Caco-2 (cell line): ENCODE results near the gene NUFIP2. TPM values are rescaled to one million over a fixed set of nuclear protein-coding genes. Genes with fewer than 3 reads are reported as not detected.

ENCODE experiments used
- BruUV-seq: library from RNA; stranded (reverse); fragments of 400-500 nt; replicated peaks from 2 replicates; lab custom pipeline; 2021; lab: Mats Ljungman, UMichigan
- CTCF ChIA-PET: fragments of 300-600 bp; sonication (Branson Sonifier 250); formaldehyde crosslinking; loops from one replicate; lab custom pipeline; 2022; ENCODE audit warnings: antibody characterized with exemption; lab: Charles Lee
- POLR2A ChIA-PET: fragments of 300-600 bp; sonication (Branson Sonifier 250); formaldehyde crosslinking; loops from one replicate; lab custom pipeline; 2022; ENCODE audit warnings: antibody characterized with exemption; lab: Charles Lee
- DNase-seq, 2 experiments: peaks; one replicate each; pipeline versions ENCODE4 v3.0.0 to v3.0.0-alpha.2; 2020 to 2022
- H3K27me3 ChIP-seq: replicated peaks from 2 replicates; pipeline ENCODE4 v1.6.0; 2011; ENCODE audit warnings: low read length; ENCODE audit not compliant: control insufficient read depth, insufficient read depth
- H3K36me3 ChIP-seq: 2 replicates; pipeline ENCODE4 v1.5.1; 2011; ENCODE audit warnings: low read length; ENCODE audit not compliant: control insufficient read depth, insufficient read depth
- H3K4me1 ChIP-seq: fragments of 250-450 bp; sonication (Bioruptor Pico); 2 replicates; pipeline ENCODE4 v1.5.1; 2020; ENCODE audit warnings: mild to moderate bottlenecking
- H3K4me3 ChIP-seq: 2 replicates; pipeline ENCODE4 v1.5.1; 2011; ENCODE audit warnings: low read depth, mild to moderate bottlenecking, control low read depth, low read length
- H3K9me3 ChIP-seq: fragments of 250-450 bp; sonication (Bioruptor Pico); 2 replicates; pipeline ENCODE4 v1.5.1; 2020; ENCODE audit warnings: mild to moderate bottlenecking, moderate library complexity
- H3K27ac Mint-ChIP-seq: one replicate; pipeline ENCODE4 v1.8.0; 2022; ENCODE audit warnings: mixed read lengths; ENCODE audit not compliant: unreplicated experiment
- H3K27me3 Mint-ChIP-seq: one replicate; pipeline ENCODE4 v1.8.0; 2022; ENCODE audit warnings: mixed read lengths; ENCODE audit not compliant: insufficient read depth, unreplicated experiment
- H3K36me3 Mint-ChIP-seq: one replicate; pipeline ENCODE4 v1.8.0; 2022; ENCODE audit warnings: mild to moderate bottlenecking, mixed read lengths; ENCODE audit not compliant: insufficient read depth, unreplicated experiment
- H3K4me1 Mint-ChIP-seq: one replicate; pipeline ENCODE4 v1.8.0; 2022; ENCODE audit warnings: low read depth, mixed read lengths; ENCODE audit not compliant: unreplicated experiment
- H3K4me3 Mint-ChIP-seq: one replicate; pipeline ENCODE4 v1.8.0; 2022; ENCODE audit warnings: mild to moderate bottlenecking, moderate library complexity, mixed read lengths; ENCODE audit not compliant: unreplicated experiment
- H3K9me3 Mint-ChIP-seq: one replicate; pipeline ENCODE4 v1.8.0; 2022; ENCODE audit warnings: mixed read lengths; ENCODE audit not compliant: unreplicated experiment
- CTCF ChIP-seq, 2 experiments: fragments of 200-600 bp in 1 of 2; IDR thresholded peaks; 1 replicate in 1 of 2; 2 replicates in 1 of 2; pipeline versions ENCODE4 v1.5.1 to v1.8.0; 2011 to 2022; ENCODE audit warnings: antibody characterized with exemption in 1 of 2, control low read depth in 1 of 2, inconsistent platforms in 1 of 2, low read depth in 1 of 2, low read length in 1 of 2, mild to moderate bottlenecking in 1 of 2, moderate library complexity in 1 of 2; ENCODE audit not compliant: insufficient read depth in 1 of 2, severe bottlenecking in 1 of 2, unreplicated experiment in 1 of 2
- intact Hi-C: fragments of 100-400 bp; cut with micrococcal nuclease; formaldehyde crosslinking; loops from one replicate; pipeline ENCODE4 v1.10.0; 2022; ENCODE audit not compliant: unreplicated experiment
- total RNA-seq: library from RNA; stranded (reverse); gene quantifications from 2 replicates; pipeline ENCODE4 v1.2.3, GENCODE V29; 2022

The NUFIP2 gene
- total RNA-seq, 1 experiment from 2014 or later = 114 TPM

- peaks cover 4% of the 10 kb centered on the region for H3K36me3 Mint-ChIP-seq
- Histone ChIP-seq H3K4me3 (no peak overlapping the region), H3K4me1 (no peaks in the 10 kb centered on the region), H3K27me3 (no peaks in the 10 kb centered on the region), H3K36me3 (no peaks in the 10 kb centered on the region), H3K9me3 (no peaks in the 10 kb centered on the region)
- ChIA-PET POLR2A (no interaction called here), CTCF (no interaction called here)
- no TSS peak for BruUV-seq
- TF ChIP-seq CTCF (IDR thresholded peaks at IDR 0.05; ENCODE audit: insufficient read depth in 1 of 2, low read depth in 1 of 2, low read length in 1 of 2, severe bottlenecking in 1 of 2, unreplicated experiment in 1 of 2) = no peak
- DNase-seq = no peak
- intact Hi-C loops = loop anchor here (10.0 kb wide), 1 partner anchor 262 kb away; no protein-coding TSS in a partner anchor
- no peaks in the 10 kb centered on the region for H3K27me3 Mint-ChIP-seq
- no peak overlapping the region for H3K4me3 Mint-ChIP-seq
- H3K4me1 Mint-ChIP-seq = no peaks in the 10 kb centered on the region
- H3K27ac Mint-ChIP-seq = no peak overlapping the region
- no peaks in the 10 kb centered on the region for H3K9me3 Mint-ChIP-seq
Measured at GRCh38 chr17:29247219-29247618, 46.7 kb downstream of the NUFIP2 start.

GRCh38 chr17:29246628-29247027 is 47.3 kb downstream of the NUFIP2 start, which contains the start of gene CRYBA1:
Gene CRYBA1 (plus strand): TSS chr17:29246859. CDS start chr17:29246864, 5 bp downstream.
- ChIA-PET CTCF (no interaction called here), POLR2A (no interaction called here)
- Histone ChIP-seq H3K36me3 (no peaks in the 10 kb centered on the region), H3K4me3 (no peak within 1 kb of the TSS), H3K9me3 (no peaks in the 10 kb centered on the region), H3K27me3 (no peaks in the 10 kb centered on the region), H3K4me1 (no peaks in the 10 kb centered on the region)
- H3K36me3 Mint-ChIP-seq = peaks cover 4% of the 10 kb centered on the region
- H3K9me3 Mint-ChIP-seq = no peaks in the 10 kb centered on the region
- no peak for TF ChIP-seq CTCF (IDR thresholded peaks at IDR 0.05; ENCODE audit: insufficient read depth in 1 of 2, low read depth in 1 of 2, low read length in 1 of 2, severe bottlenecking in 1 of 2, unreplicated experiment in 1 of 2)
- no peak for DNase-seq
- no TSS peak for BruUV-seq
- intact Hi-C loops = loop anchor here (10.0 kb wide), 1 partner anchor 262 kb away; no protein-coding TSS in a partner anchor
- H3K27ac Mint-ChIP-seq = no peak within 1 kb of the TSS
- no peak within 1 kb of the TSS for H3K4me3 Mint-ChIP-seq
- H3K4me1 Mint-ChIP-seq = no peaks in the 10 kb centered on the region
- no peaks in the 10 kb centered on the region for H3K27me3 Mint-ChIP-seq

- ChIA-PET CTCF (no interaction called here), POLR2A (no interaction called here)
- Histone ChIP-seq H3K4me3 (no peak overlapping the region), H3K4me1 (no peaks in the 10 kb centered on the region), H3K36me3 (no peaks in the 10 kb centered on the region), H3K9me3 (no peaks in the 10 kb centered on the region), H3K27me3 (no peaks in the 10 kb centered on the region)
- TF ChIP-seq CTCF (IDR thresholded peaks at IDR 0.05; ENCODE audit: insufficient read depth in 1 of 2, low read depth in 1 of 2, low read length in 1 of 2, severe bottlenecking in 1 of 2, unreplicated experiment in 1 of 2) = no peak
- no peak overlapping the region for H3K27ac Mint-ChIP-seq
- DNase-seq = no peak
- intact Hi-C loops = loop anchor here (10.0 kb wide), 1 partner anchor 261 kb away; no protein-coding TSS in a partner anchor
- H3K4me1 Mint-ChIP-seq = no peaks in the 10 kb centered on the region
- peaks cover 4% of the 10 kb centered on the region for H3K36me3 Mint-ChIP-seq
- H3K4me3 Mint-ChIP-seq = no peak overlapping the region
- BruUV-seq = no TSS peak
- no peaks in the 10 kb centered on the region for H3K27me3 Mint-ChIP-seq
- no peaks in the 10 kb centered on the region for H3K9me3 Mint-ChIP-seq
Measured at GRCh38 chr17:29245401-29245800, 48.5 kb downstream of the NUFIP2 start.
